H1 (cell line): Measurements from ENCODE around the gene UQCRFS1.

Source experiments
- CHD2 ChIP-seq: IDR thresholded peaks from 2 replicates; pipeline ENCODE4 v1.6.1; 2012; ENCODE audit warnings: low read length, improper control_type of control experiment
- TF ChIP-seq, protein P1 (sequence below), 3 experiments: IDR thresholded peaks; 1 replicate in 2 of 3; 2 replicates in 1 of 3; pipeline versions ENCODE4 v1.5.1 to v1.6.1; 2011; ENCODE audit warnings: low read length in 3 of 3, mild to moderate bottlenecking in 3 of 3, inconsistent platforms in 2 of 3, low read depth in 1 of 3, moderate library complexity in 1 of 3; ENCODE audit not compliant: insufficient read depth in 1 of 3; ENCODE audit errors: control extremely low read depth in 1 of 3

DNA sequence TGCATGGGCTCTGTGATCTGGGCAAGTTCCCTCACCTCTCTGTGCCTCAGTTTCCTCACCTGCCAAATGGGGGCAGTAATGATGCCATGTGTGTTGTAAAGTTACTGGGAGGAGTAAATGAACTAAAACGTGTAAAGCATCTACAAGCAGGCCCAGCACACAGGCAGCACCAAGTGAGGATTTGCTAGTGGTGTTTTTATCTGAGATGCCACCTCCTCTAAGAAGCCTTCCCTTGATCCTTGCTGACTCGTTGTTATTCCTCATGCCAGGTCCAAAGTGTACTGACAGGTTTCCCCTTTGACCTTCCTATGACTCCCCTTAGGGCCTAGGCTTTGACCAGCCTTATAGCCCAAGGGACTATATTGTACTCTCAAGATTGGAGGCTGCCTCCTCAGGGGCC, 1.5 kb upstream of the UQCRFS1 start:
- TF ChIP-seq, protein P1, sequence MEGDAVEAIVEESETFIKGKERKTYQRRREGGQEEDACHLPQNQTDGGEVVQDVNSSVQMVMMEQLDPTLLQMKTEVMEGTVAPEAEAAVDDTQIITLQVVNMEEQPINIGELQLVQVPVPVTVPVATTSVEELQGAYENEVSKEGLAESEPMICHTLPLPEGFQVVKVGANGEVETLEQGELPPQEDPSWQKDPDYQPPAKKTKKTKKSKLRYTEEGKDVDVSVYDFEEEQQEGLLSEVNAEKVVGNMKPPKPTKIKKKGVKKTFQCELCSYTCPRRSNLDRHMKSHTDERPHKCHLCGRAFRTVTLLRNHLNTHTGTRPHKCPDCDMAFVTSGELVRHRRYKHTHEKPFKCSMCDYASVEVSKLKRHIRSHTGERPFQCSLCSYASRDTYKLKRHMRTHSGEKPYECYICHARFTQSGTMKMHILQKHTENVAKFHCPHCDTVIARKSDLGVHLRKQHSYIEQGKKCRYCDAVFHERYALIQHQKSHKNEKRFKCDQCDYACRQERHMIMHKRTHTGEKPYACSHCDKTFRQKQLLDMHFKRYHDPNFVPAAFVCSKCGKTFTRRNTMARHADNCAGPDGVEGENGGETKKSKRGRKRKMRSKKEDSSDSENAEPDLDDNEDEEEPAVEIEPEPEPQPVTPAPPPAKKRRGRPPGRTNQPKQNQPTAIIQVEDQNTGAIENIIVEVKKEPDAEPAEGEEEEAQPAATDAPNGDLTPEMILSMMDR (IDR thresholded peaks at IDR 0.05; ENCODE audit: control extremely low read depth in 1 of 3, insufficient read depth in 1 of 3, low read depth in 1 of 3, low read length in 3 of 3): no peak
- TF ChIP-seq CHD2: no peak
